Osteocyte (in vitro differentiated cells): Measurements from ENCODE around the gene PGM5. TPM values are rescaled to one million over a fixed set of nuclear protein-coding genes. Genes with fewer than 3 reads are reported as not detected.
"Not testable (repeated sequence)": the region's sequence is repeated elsewhere in the genome, so short reads cannot be mapped to it uniquely, and the experiment has no call there.

Source experiments
- DNase-seq: peaks from one replicate; pipeline ENCODE4 v3.0.0; 2021; ENCODE audit warnings: mixed read lengths; ENCODE audit not compliant: unreplicated experiment; ENCODE audit errors: extremely low spot score
- H3K27ac Mint-ChIP-seq: one replicate; pipeline ENCODE4 v1.8.0; 2021; ENCODE audit warnings: mild to moderate bottlenecking, mixed read lengths; ENCODE audit not compliant: unreplicated experiment
- H3K27me3 Mint-ChIP-seq: one replicate; pipeline ENCODE4 v1.8.0; 2021; ENCODE audit warnings: mixed read lengths; ENCODE audit not compliant: unreplicated experiment
- H3K36me3 Mint-ChIP-seq: one replicate; pipeline ENCODE4 v1.8.0; 2021; ENCODE audit warnings: mixed read lengths; ENCODE audit not compliant: unreplicated experiment
- H3K4me1 Mint-ChIP-seq: one replicate; pipeline ENCODE4 v1.8.0; 2021; ENCODE audit warnings: mixed read lengths; ENCODE audit not compliant: unreplicated experiment
- H3K4me3 Mint-ChIP-seq: one replicate; pipeline ENCODE4 v1.8.0; 2021; ENCODE audit warnings: mild to moderate bottlenecking, moderate library complexity, mixed read lengths; ENCODE audit not compliant: unreplicated experiment
- H3K9me3 Mint-ChIP-seq: one replicate; pipeline ENCODE4 v1.8.0; 2021; ENCODE audit warnings: mixed read lengths; ENCODE audit not compliant: unreplicated experiment
- total RNA-seq: library from RNA; stranded (reverse); gene quantifications from 2 replicates; pipeline ENCODE4 v1.2.1, GENCODE V29; 2021
- TF ChIP-seq, protein P1 (sequence below): fragments of 200-600 bp; sonication (generic); IDR thresholded peaks from 2 replicates; pipeline ENCODE4 v1.5.0; 2021; ENCODE audit warnings: antibody characterized with exemption, mild to moderate bottlenecking, moderate library complexity

PGM5 gene
- total RNA-seq, 1 donor from 2014 or later = not detected

DNA sequence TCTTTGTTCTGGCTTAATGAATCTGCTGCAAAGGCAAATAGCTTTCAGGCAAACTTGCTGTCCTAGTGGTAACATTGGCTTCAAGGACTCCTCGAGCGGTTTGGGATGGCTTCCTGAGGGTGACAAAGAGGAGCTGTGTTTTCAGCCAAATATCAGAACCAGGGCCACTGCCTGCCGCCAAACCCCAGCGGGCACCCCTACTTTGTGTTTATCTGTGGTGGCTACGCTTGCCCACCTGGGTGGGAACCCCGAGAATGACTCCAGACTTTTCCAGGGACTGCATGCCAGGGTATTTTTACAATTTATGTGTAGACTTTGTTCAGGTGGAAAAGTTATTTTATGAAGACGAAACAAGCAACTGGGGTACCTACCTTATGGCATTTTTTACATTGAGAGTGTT is 18.4 kb upstream of the PGM5 start:
- not testable (repeated sequence) for H3K27ac Mint-ChIP-seq, DNase-seq, H3K9me3 Mint-ChIP-seq, H3K4me1 Mint-ChIP-seq, H3K4me3 Mint-ChIP-seq, H3K36me3 Mint-ChIP-seq
- peaks cover 13% of the 10 kb centered on the region for H3K27me3 Mint-ChIP-seq

DNA sequence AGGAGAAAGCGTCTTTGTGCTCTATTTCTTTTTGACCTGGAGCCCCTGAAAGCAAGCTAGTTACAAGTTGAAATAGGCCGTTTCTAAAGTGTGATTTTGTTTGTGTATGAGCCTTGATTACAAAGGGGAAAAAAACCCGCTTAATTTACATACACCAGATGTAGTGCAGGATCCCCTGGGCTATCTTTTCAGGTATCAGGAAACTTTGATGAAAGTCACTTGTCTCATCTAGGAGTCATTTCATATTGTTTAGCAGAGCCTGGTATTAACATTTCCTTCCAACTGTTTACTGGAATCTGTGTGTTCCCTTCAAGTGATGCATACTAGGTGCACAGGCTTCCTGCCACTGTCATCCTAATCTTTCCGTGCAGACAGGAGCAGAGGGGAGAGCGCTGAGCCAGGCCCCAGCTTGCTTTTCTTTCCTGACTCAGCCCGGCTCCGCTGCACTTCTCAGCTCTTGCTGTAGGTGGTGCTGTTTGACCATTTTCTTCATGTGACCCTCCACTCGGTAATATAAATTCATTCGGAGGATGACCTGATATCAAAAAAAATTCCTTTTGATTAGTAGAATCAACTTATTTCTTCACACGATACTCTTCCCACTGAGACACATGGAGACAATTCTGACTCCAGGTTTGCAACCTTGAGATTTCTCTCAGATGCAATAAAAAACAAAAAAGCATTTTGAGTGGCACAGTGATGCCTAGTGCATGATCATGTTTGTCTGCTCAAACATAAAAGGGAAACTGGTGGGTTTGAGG is 14.0 kb upstream of the PGM5 start:
- not testable (repeated sequence) for H3K36me3 Mint-ChIP-seq, H3K4me3 Mint-ChIP-seq, DNase-seq, H3K4me1 Mint-ChIP-seq, H3K9me3 Mint-ChIP-seq, H3K27ac Mint-ChIP-seq
- TF ChIP-seq, protein P1, sequence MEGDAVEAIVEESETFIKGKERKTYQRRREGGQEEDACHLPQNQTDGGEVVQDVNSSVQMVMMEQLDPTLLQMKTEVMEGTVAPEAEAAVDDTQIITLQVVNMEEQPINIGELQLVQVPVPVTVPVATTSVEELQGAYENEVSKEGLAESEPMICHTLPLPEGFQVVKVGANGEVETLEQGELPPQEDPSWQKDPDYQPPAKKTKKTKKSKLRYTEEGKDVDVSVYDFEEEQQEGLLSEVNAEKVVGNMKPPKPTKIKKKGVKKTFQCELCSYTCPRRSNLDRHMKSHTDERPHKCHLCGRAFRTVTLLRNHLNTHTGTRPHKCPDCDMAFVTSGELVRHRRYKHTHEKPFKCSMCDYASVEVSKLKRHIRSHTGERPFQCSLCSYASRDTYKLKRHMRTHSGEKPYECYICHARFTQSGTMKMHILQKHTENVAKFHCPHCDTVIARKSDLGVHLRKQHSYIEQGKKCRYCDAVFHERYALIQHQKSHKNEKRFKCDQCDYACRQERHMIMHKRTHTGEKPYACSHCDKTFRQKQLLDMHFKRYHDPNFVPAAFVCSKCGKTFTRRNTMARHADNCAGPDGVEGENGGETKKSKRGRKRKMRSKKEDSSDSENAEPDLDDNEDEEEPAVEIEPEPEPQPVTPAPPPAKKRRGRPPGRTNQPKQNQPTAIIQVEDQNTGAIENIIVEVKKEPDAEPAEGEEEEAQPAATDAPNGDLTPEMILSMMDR = peak; percentile 26
- H3K27me3 Mint-ChIP-seq = peaks cover 21% of the 10 kb centered on the region

DNA sequence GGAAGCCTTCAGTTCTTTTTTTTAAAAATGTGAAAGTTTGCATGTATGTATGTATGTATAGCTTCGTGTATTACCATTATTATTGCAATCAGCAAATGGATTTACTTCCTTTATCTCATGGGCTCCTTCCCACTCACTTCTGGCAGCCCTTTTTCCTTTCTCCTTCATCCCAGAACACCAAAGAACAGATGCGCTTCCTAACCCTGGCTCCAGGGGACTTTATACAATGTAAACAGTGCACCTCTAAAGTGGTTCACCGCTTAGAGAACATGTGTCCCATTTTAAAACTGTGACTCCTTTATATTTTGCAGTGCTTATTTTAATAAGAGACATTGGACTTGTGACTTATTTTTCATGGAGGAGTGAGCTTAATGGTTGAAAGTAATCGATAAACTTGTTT is 13.2 kb upstream of the PGM5 start:
- H3K27ac Mint-ChIP-seq, H3K36me3 Mint-ChIP-seq, DNase-seq, H3K4me3 Mint-ChIP-seq, H3K9me3 Mint-ChIP-seq, H3K4me1 Mint-ChIP-seq: not testable (repeated sequence)
- peaks cover 19% of the 10 kb centered on the region for H3K27me3 Mint-ChIP-seq

DNA sequence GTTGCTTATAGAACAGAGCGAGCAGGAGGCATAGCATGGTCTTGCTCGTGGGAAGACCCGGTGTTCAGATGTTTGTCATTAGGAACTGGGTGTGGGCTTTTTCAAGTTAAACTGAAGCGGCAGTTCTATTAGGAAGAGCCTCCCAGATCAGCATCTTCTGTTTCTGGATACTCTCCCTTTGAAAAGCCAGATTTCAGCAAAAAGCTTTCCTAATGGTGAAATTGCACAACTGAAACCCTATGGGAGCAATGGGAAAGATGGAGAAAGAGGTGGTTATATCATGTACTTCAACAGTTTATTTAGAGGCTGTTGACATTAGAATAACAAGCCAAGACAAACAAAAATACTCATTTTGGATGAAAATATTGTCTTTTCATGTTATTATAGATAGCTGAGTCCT is 12.4 kb upstream of the PGM5 start:
- H3K9me3 Mint-ChIP-seq, H3K4me1 Mint-ChIP-seq, DNase-seq, H3K36me3 Mint-ChIP-seq, H3K27ac Mint-ChIP-seq, H3K4me3 Mint-ChIP-seq: not testable (repeated sequence)
- H3K27me3 Mint-ChIP-seq = peaks cover 25% of the 10 kb centered on the region

DNA sequence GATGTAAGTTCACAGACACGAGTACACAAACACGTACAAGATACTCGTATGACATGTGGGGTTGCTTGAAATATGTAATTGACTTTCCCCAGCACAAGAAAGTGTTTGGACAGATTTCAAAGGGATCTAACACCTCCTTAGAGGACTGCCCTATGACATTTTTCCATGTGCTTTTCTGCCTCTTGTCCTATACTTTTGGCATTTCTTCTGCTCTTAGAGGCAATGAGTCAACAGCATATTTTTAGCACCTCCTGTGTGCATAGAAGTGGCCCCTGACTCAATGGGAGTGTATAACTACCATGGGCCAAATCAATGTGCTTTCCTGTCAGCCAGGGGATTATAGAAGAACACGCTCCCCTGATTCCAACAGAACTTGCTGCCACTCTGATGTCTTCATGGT is 4.7 kb upstream of the PGM5 start:
- peaks cover 30% of the 10 kb centered on the region for H3K27me3 Mint-ChIP-seq
- H3K36me3 Mint-ChIP-seq, DNase-seq, H3K4me1 Mint-ChIP-seq, H3K9me3 Mint-ChIP-seq, H3K27ac Mint-ChIP-seq, H3K4me3 Mint-ChIP-seq: not testable (repeated sequence)

DNA sequence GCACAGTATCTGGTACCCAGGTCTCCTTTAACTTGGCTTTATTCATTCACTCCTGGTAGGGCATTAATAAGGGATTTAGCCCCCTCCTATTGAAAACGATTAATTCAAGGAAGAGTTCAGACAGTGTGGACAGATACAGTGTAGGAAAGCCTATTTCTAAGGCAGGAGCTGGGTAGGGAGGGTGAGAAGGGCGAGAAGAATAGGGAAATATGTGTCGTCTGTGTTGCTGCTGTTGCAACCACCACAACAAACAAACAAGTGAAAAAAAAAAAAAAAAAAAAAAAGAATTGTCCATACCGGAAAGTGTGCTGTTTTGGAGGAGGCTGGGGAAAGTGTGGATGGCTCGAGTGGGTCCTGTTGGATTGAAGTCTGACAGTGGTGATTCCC is 425 bp upstream of the PGM5 start:
- H3K4me3 Mint-ChIP-seq = peak overlapping the region; percentile 70
- H3K9me3 Mint-ChIP-seq, DNase-seq, H3K27ac Mint-ChIP-seq, H3K36me3 Mint-ChIP-seq, H3K4me1 Mint-ChIP-seq: not testable (repeated sequence)
- peaks cover 40% of the 10 kb centered on the region for H3K27me3 Mint-ChIP-seq

DNA sequence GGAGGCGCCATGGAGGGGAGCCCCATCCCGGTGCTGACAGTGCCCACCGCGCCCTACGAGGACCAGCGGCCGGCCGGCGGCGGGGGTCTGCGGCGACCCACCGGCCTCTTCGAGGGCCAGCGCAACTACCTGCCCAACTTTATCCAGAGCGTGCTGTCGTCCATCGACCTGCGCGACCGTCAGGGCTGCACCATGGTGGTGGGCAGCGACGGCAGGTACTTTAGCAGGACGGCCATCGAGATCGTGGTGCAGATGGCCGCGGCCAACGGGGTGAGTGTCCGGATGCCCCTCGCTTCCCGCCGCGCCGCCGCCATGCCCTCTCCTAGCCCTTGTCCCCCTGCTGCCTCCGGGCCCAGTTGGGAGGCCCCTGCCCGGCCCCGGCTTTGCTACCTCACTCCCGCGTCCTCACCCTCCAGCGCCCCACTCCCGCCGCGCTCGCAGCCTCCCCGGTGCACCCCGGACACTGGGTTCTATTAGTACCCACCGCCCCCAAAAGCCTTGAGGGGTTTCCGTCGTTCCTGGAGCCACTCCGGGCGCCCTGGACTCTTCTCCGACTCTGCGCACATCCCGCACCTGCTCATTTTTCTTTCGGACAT is 806 bp downstream of the PGM5 start:
- not testable (repeated sequence) for H3K4me1 Mint-ChIP-seq, H3K9me3 Mint-ChIP-seq, H3K27ac Mint-ChIP-seq, DNase-seq, H3K36me3 Mint-ChIP-seq
- Mint-ChIP-seq H3K4me3 (peak overlapping the region; percentile 38), H3K27me3 (peaks cover 40% of the 10 kb centered on the region)

DNA sequence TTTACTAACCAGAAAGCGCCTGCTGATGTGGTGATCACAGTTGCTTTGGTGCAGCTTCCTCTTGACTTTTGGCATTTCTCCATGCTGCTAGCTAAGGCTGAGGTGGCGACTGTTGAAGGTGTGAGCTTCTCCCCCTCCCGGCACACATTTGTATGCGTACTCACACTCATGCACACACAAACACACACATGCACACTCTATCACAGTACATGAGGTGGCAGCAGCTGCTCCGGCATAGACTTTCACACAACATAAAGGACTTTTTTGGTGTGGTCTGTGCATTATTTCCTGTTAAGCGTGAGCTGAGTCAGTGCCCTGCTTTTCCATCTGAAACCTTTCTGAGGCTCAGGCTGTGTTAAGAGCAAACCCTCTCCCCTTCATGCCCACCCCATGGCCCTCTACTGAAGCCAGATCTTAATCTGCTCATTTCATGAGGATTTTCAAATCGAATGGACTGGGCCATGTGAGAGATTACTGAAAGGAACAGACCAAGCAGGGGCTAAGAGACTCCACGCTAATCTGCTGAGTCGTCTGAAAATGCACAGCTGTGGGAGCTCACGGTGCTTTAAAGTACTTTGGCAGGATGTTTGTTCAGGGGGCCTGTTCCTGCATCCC is 10.6 kb downstream of the PGM5 start:
- not testable (repeated sequence) for H3K4me3 Mint-ChIP-seq, DNase-seq, H3K27ac Mint-ChIP-seq, H3K4me1 Mint-ChIP-seq, H3K36me3 Mint-ChIP-seq, H3K9me3 Mint-ChIP-seq, H3K27me3 Mint-ChIP-seq

DNA sequence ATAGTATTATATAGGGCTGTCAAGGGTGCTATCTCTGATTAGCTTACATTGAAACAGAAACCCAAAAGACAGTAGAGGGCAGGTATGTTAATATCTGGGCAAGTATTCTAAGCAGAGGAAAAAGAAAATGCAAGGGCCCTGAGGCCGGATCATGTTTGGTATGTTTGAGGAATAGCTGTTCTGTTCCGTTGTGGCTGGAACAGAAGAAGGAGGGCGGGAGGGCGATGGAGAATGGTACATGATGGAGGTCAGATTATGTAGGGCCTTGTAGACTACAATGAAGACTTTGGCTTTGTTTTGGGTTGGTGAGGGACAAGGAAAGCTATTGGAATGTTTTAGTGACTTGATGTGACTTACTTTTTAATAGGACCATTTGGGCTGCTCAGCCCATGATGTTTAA is 19.4 kb downstream of the PGM5 start:
- H3K4me1 Mint-ChIP-seq, H3K4me3 Mint-ChIP-seq, H3K9me3 Mint-ChIP-seq, H3K27ac Mint-ChIP-seq, H3K36me3 Mint-ChIP-seq, DNase-seq, H3K27me3 Mint-ChIP-seq: not testable (repeated sequence)

DNA sequence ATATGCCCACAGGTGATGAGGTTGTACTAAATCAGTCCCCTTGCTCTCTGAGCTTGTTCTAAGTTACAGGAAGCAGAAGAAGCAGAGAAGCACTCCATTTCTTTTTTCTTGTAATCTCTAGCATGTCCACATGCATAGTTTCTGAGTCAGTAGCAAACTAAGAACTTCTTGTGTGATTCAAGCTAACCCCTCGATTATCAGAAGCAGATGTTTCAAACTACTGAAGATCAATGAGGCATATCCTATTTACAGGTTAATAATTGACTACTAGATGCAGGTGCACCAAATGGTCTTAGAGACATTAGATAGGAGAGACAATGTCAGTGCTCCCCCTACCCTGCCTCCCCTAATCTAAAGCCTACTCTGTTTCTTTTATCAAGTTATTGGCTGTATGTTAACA is 21.3 kb downstream of the PGM5 start:
- not testable (repeated sequence) for H3K4me3 Mint-ChIP-seq, H3K36me3 Mint-ChIP-seq, H3K9me3 Mint-ChIP-seq, H3K27ac Mint-ChIP-seq, H3K27me3 Mint-ChIP-seq, DNase-seq, H3K4me1 Mint-ChIP-seq

DNA sequence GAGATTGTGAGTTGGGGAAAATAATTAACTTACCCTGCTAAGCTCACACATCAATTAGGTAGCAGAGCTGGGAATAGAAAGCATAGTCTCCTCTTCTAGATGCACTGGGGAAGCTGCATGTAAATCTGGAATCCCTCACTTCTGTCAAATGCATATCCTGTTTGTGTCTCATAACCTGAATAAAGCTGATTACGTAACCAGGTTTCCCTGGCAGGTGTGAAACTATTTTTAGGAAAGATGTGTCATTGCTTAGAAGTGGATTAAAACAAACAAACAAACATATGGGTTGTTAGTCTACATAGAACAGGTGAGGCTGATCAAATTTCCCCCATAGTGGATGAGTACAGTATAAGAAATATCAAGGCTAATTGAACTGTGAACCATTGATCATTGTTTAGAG is 27.5 kb downstream of the PGM5 start:
- not testable (repeated sequence) for DNase-seq, H3K4me3 Mint-ChIP-seq, H3K9me3 Mint-ChIP-seq, H3K4me1 Mint-ChIP-seq, H3K27ac Mint-ChIP-seq, H3K36me3 Mint-ChIP-seq, H3K27me3 Mint-ChIP-seq
